Activated T-cell treated with anti-CD3 and anti-CD28 coated beads, Interleukin-2, amount 50 U/mL, for 24 hours (primary cell): ENCODE measurements around the gene CHMP2A.
"Not testable (repeated sequence)": the region's sequence is repeated elsewhere in the genome, so short reads cannot be mapped to it uniquely, and the experiment has no call there.

Source experiments
- DNase-seq: peaks from one replicate; pipeline ENCODE4 v3.0.0-alpha.2; 2020
- H3K27ac Mint-ChIP-seq: 2 replicates; pipeline ENCODE4 v1.8.0; 2020; ENCODE audit warnings: mild to moderate bottlenecking, mixed read lengths
- H3K27me3 Mint-ChIP-seq: 2 replicates; pipeline ENCODE4 v1.8.0; 2020; ENCODE audit warnings: mixed read lengths
- H3K36me3 Mint-ChIP-seq: 2 replicates; pipeline ENCODE4 v1.8.0; 2020; ENCODE audit warnings: low read depth, mixed read lengths
- H3K4me1 Mint-ChIP-seq: 2 replicates; pipeline ENCODE4 v1.8.0; 2020; ENCODE audit warnings: low read depth, mixed read lengths
- H3K4me3 Mint-ChIP-seq: 2 replicates; pipeline ENCODE4 v1.8.0; 2020; ENCODE audit warnings: mild to moderate bottlenecking, moderate library complexity, mixed read lengths
- H3K9me3 Mint-ChIP-seq: 2 replicates; pipeline ENCODE4 v1.8.0; 2020; ENCODE audit warnings: mixed read lengths

The CHMP2A gene

GRCh38 chr19:58539169-58539559 lies 15.7 kb downstream of the CHMP2A start:
- H3K36me3 Mint-ChIP-seq, H3K27ac Mint-ChIP-seq, H3K4me3 Mint-ChIP-seq, H3K27me3 Mint-ChIP-seq, DNase-seq, H3K9me3 Mint-ChIP-seq: not testable (repeated sequence)
- H3K4me1 Mint-ChIP-seq = peaks cover 18% of the 10 kb centered on the region

GRCh38 chr19:58538257-58539168 lies 16.4 kb downstream of the CHMP2A start:
- DNase-seq = peak; percentile 72
- H3K9me3 Mint-ChIP-seq = no peaks in the 10 kb centered on the region
- peaks cover 13% of the 10 kb centered on the region for H3K4me1 Mint-ChIP-seq
- H3K27ac Mint-ChIP-seq = peak overlapping the region; percentile 67
- peaks cover 4% of the 10 kb centered on the region for H3K27me3 Mint-ChIP-seq
- H3K36me3 Mint-ChIP-seq = no peaks in the 10 kb centered on the region
- peak overlapping the region; percentile 71 for H3K4me3 Mint-ChIP-seq

- no peaks in the 10 kb centered on the region for H3K36me3 Mint-ChIP-seq
- DNase-seq = no peak
- no peaks in the 10 kb centered on the region for H3K27me3 Mint-ChIP-seq
- H3K27ac Mint-ChIP-seq = no peak overlapping the region
- H3K9me3 Mint-ChIP-seq = no peaks in the 10 kb centered on the region
- peaks cover 9% of the 10 kb centered on the region for H3K4me1 Mint-ChIP-seq
- H3K4me3 Mint-ChIP-seq = peak overlapping the region; percentile 71
Measured at GRCh38 chr19:58536852-58537798, 17.8 kb downstream of the CHMP2A start.

- no peaks in the 10 kb centered on the region for H3K36me3 Mint-ChIP-seq
Measured at GRCh38 chr19:58535857-58536256, 19.0 kb downstream of the CHMP2A start.

GRCh38 chr19:58531034-58531840 lies 23.7 kb downstream of the CHMP2A start:
- no peaks in the 10 kb centered on the region for H3K4me1 Mint-ChIP-seq
- no peak overlapping the region for H3K4me3 Mint-ChIP-seq
- no peaks in the 10 kb centered on the region for H3K36me3 Mint-ChIP-seq
- no peak overlapping the region for H3K27ac Mint-ChIP-seq
- H3K9me3 Mint-ChIP-seq = no peaks in the 10 kb centered on the region
- DNase-seq = no peak
- no peaks in the 10 kb centered on the region for H3K27me3 Mint-ChIP-seq

More at GRCh38 chr19:58535857-58536256, 19.0 kb downstream of the CHMP2A start:
- Mint-ChIP-seq H3K4me3 (no peak overlapping the region), H3K9me3 (no peaks in the 10 kb centered on the region), H3K27me3 (no peaks in the 10 kb centered on the region), H3K27ac (no peak overlapping the region), H3K4me1 (peaks cover 9% of the 10 kb centered on the region)
- DNase-seq = no peak

- H3K36me3 Mint-ChIP-seq = no peaks in the 10 kb centered on the region
- no peaks in the 10 kb centered on the region for H3K4me1 Mint-ChIP-seq
- H3K4me3 Mint-ChIP-seq = no peak overlapping the region
- H3K27ac Mint-ChIP-seq = no peak overlapping the region
- H3K27me3 Mint-ChIP-seq = no peaks in the 10 kb centered on the region
- no peak for DNase-seq
- no peaks in the 10 kb centered on the region for H3K9me3 Mint-ChIP-seq
Measured at GRCh38 chr19:58529405-58529804, 25.5 kb downstream of the CHMP2A start.

- DNase-seq = no peak
- Mint-ChIP-seq H3K27ac (no peak overlapping the region), H3K9me3 (no peaks in the 10 kb centered on the region), H3K4me1 (peaks cover 24% of the 10 kb centered on the region), H3K27me3 (no peaks in the 10 kb centered on the region), H3K36me3 (peaks cover 21% of the 10 kb centered on the region), H3K4me3 (no peak overlapping the region)
Measured at GRCh38 chr19:58522709-58523108, 32.2 kb downstream of the CHMP2A start.

GRCh38 chr19:58521651-58522050 lies 33.3 kb downstream of the CHMP2A start:
- H3K27ac Mint-ChIP-seq = no peak overlapping the region
- H3K36me3 Mint-ChIP-seq = peaks cover 31% of the 10 kb centered on the region
- no peaks in the 10 kb centered on the region for H3K9me3 Mint-ChIP-seq
- no peaks in the 10 kb centered on the region for H3K27me3 Mint-ChIP-seq
- no peak for DNase-seq
- H3K4me3 Mint-ChIP-seq = no peak overlapping the region
- H3K4me1 Mint-ChIP-seq = peaks cover 30% of the 10 kb centered on the region

- Mint-ChIP-seq H3K27me3 (no peaks in the 10 kb centered on the region), H3K4me3 (peak overlapping the region; percentile 94), H3K27ac (peak overlapping the region; percentile 95), H3K9me3 (no peaks in the 10 kb centered on the region), H3K36me3 (peaks cover 45% of the 10 kb centered on the region), H3K4me1 (peaks cover 41% of the 10 kb centered on the region)
- no peak for DNase-seq
Measured at GRCh38 chr19:58520257-58520599, 34.7 kb downstream of the CHMP2A start.

GRCh38 chr19:58519355-58520256 lies 35.3 kb downstream of the CHMP2A start, which contains the start of gene ZBTB45:
Gene ZBTB45 (minus strand): TSS chr19:58519810. CDS start chr19:58517673, 2,137 bp downstream.
- peaks cover 45% of the 10 kb centered on the region for H3K4me1 Mint-ChIP-seq
- H3K27me3 Mint-ChIP-seq = no peaks in the 10 kb centered on the region
- no peaks in the 10 kb centered on the region for H3K9me3 Mint-ChIP-seq
- H3K36me3 Mint-ChIP-seq = peaks cover 50% of the 10 kb centered on the region
- H3K4me3 Mint-ChIP-seq = peak within 1 kb of the TSS; percentile 94
- DNase-seq = peak; percentile 94
- peak within 1 kb of the TSS; percentile 95 for H3K27ac Mint-ChIP-seq

- no peaks in the 10 kb centered on the region for H3K9me3 Mint-ChIP-seq
- peak overlapping the region; percentile 94 for H3K4me3 Mint-ChIP-seq
- DNase-seq = peak; percentile 68
- H3K36me3 Mint-ChIP-seq = peaks cover 55% of the 10 kb centered on the region
- H3K27ac Mint-ChIP-seq = peak overlapping the region; percentile 95
- no peaks in the 10 kb centered on the region for H3K27me3 Mint-ChIP-seq
- peaks cover 45% of the 10 kb centered on the region for H3K4me1 Mint-ChIP-seq
Measured at GRCh38 chr19:58519087-58519354, 35.9 kb downstream of the CHMP2A start.

- H3K4me1 Mint-ChIP-seq = peaks cover 47% of the 10 kb centered on the region
Measured at GRCh38 chr19:58518256-58519086, 36.4 kb downstream of the CHMP2A start.

More at GRCh38 chr19:58518256-58519086, 36.4 kb downstream of the CHMP2A start:
- H3K4me3 Mint-ChIP-seq = peak overlapping the region; percentile 94
- H3K27ac Mint-ChIP-seq = peak overlapping the region; percentile 95
- DNase-seq = no peak
- no peaks in the 10 kb centered on the region for H3K9me3 Mint-ChIP-seq
- H3K27me3 Mint-ChIP-seq = no peaks in the 10 kb centered on the region
- H3K36me3 Mint-ChIP-seq = peaks cover 56% of the 10 kb centered on the region
